Activated T-helper 1 cell treated with anti-CD3 and anti-CD28 coated beads, Interleukin-12 subunit alpha, Interleukin-12 subunit beta, Interleukin-2, Interleukin-4 antibody, amounts not matched to agents 30 ng/mL and 10 ng/mL and 1 ng/mL, durations not matched to agents 14 hours and 24 hours and 36 hours (primary cell): ENCODE data around the gene CLMN. TPM values are rescaled to one million over a fixed set of nuclear protein-coding genes. Genes with fewer than 3 reads are reported as not detected.

Source experiments
- DNase-seq: peaks from one replicate; pipeline ENCODE4 v3.0.0; 2021; ENCODE audit warnings: low spot score
- H3K27ac Mint-ChIP-seq: one replicate; pipeline ENCODE4 v1.8.0; 2021; ENCODE audit warnings: mild to moderate bottlenecking, mixed read lengths
- H3K27me3 Mint-ChIP-seq: one replicate; pipeline ENCODE4 v1.8.0; 2022; ENCODE audit warnings: mild to moderate bottlenecking, moderate library complexity, mixed read lengths; ENCODE audit not compliant: insufficient read depth
- H3K36me3 Mint-ChIP-seq: one replicate; pipeline ENCODE4 v1.8.0; 2021; ENCODE audit warnings: low read depth, mixed read lengths
- H3K4me1 Mint-ChIP-seq: one replicate; pipeline ENCODE4 v1.8.0; 2021; ENCODE audit warnings: low read depth, mixed read lengths
- H3K4me3 Mint-ChIP-seq: one replicate; pipeline ENCODE4 v1.8.0; 2021; ENCODE audit warnings: mild to moderate bottlenecking, moderate library complexity, mixed read lengths
- H3K9me3 Mint-ChIP-seq: one replicate; pipeline ENCODE4 v1.8.0; 2021; ENCODE audit warnings: mixed read lengths
- intact Hi-C: fragments of 100-400 bp; cut with micrococcal nuclease; formaldehyde crosslinking; loops from one replicate; pipeline ENCODE4 v1.15.1; 2024
- total RNA-seq: library from RNA; stranded (reverse); gene quantifications from 2 replicates; pipeline ENCODE4 v1.2.3, GENCODE V29; 2022

The CLMN gene
- total RNA-seq, 1 donor from 2014 or later = 0.80 TPM

GRCh38 chr14:95281560-95282176 lies 38.0 kb downstream of the CLMN start:
- DNase-seq = no peak
- intact Hi-C loops = no loop called here
- H3K4me3 Mint-ChIP-seq = no peak overlapping the region
- no peak overlapping the region for H3K27ac Mint-ChIP-seq
- H3K27me3 Mint-ChIP-seq = peaks cover 2% of the 10 kb centered on the region
- H3K36me3 Mint-ChIP-seq = no peaks in the 10 kb centered on the region
- no peaks in the 10 kb centered on the region for H3K4me1 Mint-ChIP-seq
- H3K9me3 Mint-ChIP-seq = no peaks in the 10 kb centered on the region

- H3K36me3 Mint-ChIP-seq = no peaks in the 10 kb centered on the region
- H3K9me3 Mint-ChIP-seq = peaks cover 6% of the 10 kb centered on the region
- intact Hi-C loops = no loop called here
- DNase-seq = no peak
- peaks cover 2% of the 10 kb centered on the region for H3K27me3 Mint-ChIP-seq
- no peak overlapping the region for H3K4me3 Mint-ChIP-seq
- no peak overlapping the region for H3K27ac Mint-ChIP-seq
- H3K4me1 Mint-ChIP-seq = no peaks in the 10 kb centered on the region
Observed at GRCh38 chr14:95275494-95275893, 44.2 kb downstream of the CLMN start.

GRCh38 chr14:95274874-95275273 lies 44.8 kb downstream of the CLMN start:
- DNase-seq = no peak
- intact Hi-C loops = no loop called here
- H3K27ac Mint-ChIP-seq = no peak overlapping the region
- H3K36me3 Mint-ChIP-seq = no peaks in the 10 kb centered on the region
- no peak overlapping the region for H3K4me3 Mint-ChIP-seq
- H3K4me1 Mint-ChIP-seq = no peaks in the 10 kb centered on the region
- H3K27me3 Mint-ChIP-seq = no peaks in the 10 kb centered on the region
- peaks cover 6% of the 10 kb centered on the region for H3K9me3 Mint-ChIP-seq

- no peaks in the 10 kb centered on the region for H3K27me3 Mint-ChIP-seq
- no peak overlapping the region for H3K27ac Mint-ChIP-seq
- no peaks in the 10 kb centered on the region for H3K4me1 Mint-ChIP-seq
Observed at GRCh38 chr14:95274279-95274678, 45.4 kb downstream of the CLMN start.

GRCh38 chr14:95273001-95273978 lies 46.4 kb downstream of the CLMN start:
- no peak overlapping the region for H3K27ac Mint-ChIP-seq
- intact Hi-C loops = no loop called here

More at GRCh38 chr14:95274279-95274678, 45.4 kb downstream of the CLMN start:
- Mint-ChIP-seq H3K9me3 (peaks cover 6% of the 10 kb centered on the region), H3K4me3 (no peak overlapping the region), H3K36me3 (no peaks in the 10 kb centered on the region)
- no peak for DNase-seq
- intact Hi-C loops = no loop called here

GRCh38 chr14:95272057-95272456 lies 47.7 kb downstream of the CLMN start:
- Mint-ChIP-seq H3K27ac (no peak overlapping the region), H3K4me1 (peaks cover 13% of the 10 kb centered on the region), H3K9me3 (peaks cover 11% of the 10 kb centered on the region), H3K36me3 (no peaks in the 10 kb centered on the region), H3K4me3 (no peak overlapping the region), H3K27me3 (no peaks in the 10 kb centered on the region)
- intact Hi-C loops = no loop called here
- no peak for DNase-seq

More at GRCh38 chr14:95273001-95273978, 46.4 kb downstream of the CLMN start:
- DNase-seq = no peak
- no peak overlapping the region for H3K4me3 Mint-ChIP-seq
- no peaks in the 10 kb centered on the region for H3K36me3 Mint-ChIP-seq
- H3K4me1 Mint-ChIP-seq = peaks cover under 1% of the 10 kb centered on the region
- peaks cover 6% of the 10 kb centered on the region for H3K9me3 Mint-ChIP-seq
- no peaks in the 10 kb centered on the region for H3K27me3 Mint-ChIP-seq

DNA sequence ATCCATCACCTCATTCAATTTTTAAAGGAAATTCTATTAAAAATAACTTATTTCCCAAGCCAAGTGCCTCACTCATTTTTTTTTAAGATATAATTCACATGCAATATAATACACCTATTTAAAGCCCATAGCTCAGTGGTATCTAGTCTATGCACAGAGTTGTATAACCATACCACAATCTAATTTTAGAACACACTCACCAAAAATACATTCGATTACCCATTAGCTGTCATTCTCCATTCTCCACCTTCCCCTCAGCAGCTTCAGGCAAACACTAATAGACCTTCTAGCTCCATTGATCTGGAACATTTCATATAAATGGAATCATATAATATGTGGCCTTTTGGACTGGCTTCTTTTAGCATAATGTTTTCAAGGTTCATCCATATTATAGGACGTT lies 49.5 kb downstream of the CLMN start:
- intact Hi-C loops = no loop called here
- H3K36me3 Mint-ChIP-seq = no peaks in the 10 kb centered on the region
- H3K9me3 Mint-ChIP-seq = peaks cover 11% of the 10 kb centered on the region
- DNase-seq = no peak
- no peak overlapping the region for H3K27ac Mint-ChIP-seq
- peaks cover 3% of the 10 kb centered on the region for H3K27me3 Mint-ChIP-seq
- H3K4me1 Mint-ChIP-seq = peaks cover 29% of the 10 kb centered on the region
- no peak overlapping the region for H3K4me3 Mint-ChIP-seq

DNA sequence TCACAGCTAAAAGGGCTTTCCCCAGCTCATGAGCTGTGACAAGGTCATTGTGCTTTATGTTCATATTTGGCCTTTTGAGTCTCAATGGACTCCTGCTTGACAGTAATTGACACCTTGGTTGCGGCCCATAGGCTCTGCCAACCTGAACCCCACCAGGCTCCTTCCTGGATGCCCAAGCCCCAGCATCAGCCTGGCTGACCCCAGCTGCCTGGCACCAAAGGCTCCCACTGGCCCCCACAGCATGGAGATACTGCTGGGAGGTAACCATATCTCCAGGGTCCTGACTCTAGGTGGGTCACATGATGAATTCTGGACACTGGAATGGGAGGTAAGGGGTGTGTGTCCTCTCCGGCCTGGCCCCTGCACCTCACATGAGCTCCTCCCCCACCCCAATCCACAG lies 50.2 kb downstream of the CLMN start:
- intact Hi-C loops = no loop called here
- H3K4me3 Mint-ChIP-seq = no peak overlapping the region

DNA sequence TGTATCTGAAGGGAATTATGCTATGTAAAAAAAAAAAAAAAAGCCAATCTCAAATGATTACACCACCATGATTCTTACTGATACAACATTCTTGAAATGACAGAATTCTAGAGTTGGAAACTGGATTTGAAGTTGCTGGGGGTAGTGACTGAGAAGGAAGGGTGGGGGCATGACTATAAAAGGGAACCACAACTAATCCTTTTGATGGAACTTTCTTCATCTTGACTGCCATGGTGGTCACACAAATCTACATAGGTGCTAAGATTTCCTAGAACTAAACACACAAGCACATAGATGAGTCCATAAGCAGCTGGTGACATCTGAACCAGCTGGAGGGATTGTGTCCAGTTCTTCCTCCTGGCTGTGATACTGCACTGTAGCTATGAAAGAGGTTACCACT lies 51.4 kb downstream of the CLMN start:
- no peaks in the 10 kb centered on the region for H3K36me3 Mint-ChIP-seq
- H3K4me3 Mint-ChIP-seq = no peak overlapping the region
- no peak overlapping the region for H3K27ac Mint-ChIP-seq
- peaks cover 5% of the 10 kb centered on the region for H3K9me3 Mint-ChIP-seq
- DNase-seq = no peak
- H3K4me1 Mint-ChIP-seq = peaks cover 32% of the 10 kb centered on the region
- peaks cover 4% of the 10 kb centered on the region for H3K27me3 Mint-ChIP-seq
- intact Hi-C loops = loop anchor here (1.0 kb wide), 1 partner anchor 8 kb away; no protein-coding TSS in a partner anchor

More for the DNA sequence above, 50.2 kb downstream of the CLMN start:
- peaks cover 11% of the 10 kb centered on the region for H3K9me3 Mint-ChIP-seq
- H3K27me3 Mint-ChIP-seq = peaks cover 4% of the 10 kb centered on the region
- no peak overlapping the region for H3K27ac Mint-ChIP-seq
- no peak for DNase-seq
- no peaks in the 10 kb centered on the region for H3K36me3 Mint-ChIP-seq
- peaks cover 32% of the 10 kb centered on the region for H3K4me1 Mint-ChIP-seq

DNA sequence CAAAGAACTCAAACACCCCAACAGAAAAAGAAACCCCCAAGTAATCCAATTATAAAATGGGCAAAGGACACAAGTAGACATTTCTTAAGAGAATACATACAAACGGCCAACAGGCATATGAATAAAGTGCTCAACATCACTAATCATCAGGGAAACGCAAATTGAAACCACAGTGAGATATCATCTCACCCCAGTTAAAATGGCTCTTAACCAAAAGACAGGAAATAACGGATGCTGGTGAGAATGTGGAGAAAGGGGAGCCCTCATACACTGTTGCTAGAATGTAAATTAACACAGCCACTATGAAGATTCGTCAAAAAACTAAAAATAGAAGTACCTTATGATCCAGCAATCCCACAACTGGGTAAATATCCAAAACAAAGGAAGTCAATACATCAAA lies 52.4 kb downstream of the CLMN start:
- no peaks in the 10 kb centered on the region for H3K36me3 Mint-ChIP-seq
- peaks cover 32% of the 10 kb centered on the region for H3K4me1 Mint-ChIP-seq
- H3K27ac Mint-ChIP-seq = no peak overlapping the region
- peaks cover 5% of the 10 kb centered on the region for H3K9me3 Mint-ChIP-seq
- H3K27me3 Mint-ChIP-seq = peaks cover 4% of the 10 kb centered on the region
- no peak for DNase-seq
- intact Hi-C loops = no loop called here
- H3K4me3 Mint-ChIP-seq = no peak overlapping the region

DNA sequence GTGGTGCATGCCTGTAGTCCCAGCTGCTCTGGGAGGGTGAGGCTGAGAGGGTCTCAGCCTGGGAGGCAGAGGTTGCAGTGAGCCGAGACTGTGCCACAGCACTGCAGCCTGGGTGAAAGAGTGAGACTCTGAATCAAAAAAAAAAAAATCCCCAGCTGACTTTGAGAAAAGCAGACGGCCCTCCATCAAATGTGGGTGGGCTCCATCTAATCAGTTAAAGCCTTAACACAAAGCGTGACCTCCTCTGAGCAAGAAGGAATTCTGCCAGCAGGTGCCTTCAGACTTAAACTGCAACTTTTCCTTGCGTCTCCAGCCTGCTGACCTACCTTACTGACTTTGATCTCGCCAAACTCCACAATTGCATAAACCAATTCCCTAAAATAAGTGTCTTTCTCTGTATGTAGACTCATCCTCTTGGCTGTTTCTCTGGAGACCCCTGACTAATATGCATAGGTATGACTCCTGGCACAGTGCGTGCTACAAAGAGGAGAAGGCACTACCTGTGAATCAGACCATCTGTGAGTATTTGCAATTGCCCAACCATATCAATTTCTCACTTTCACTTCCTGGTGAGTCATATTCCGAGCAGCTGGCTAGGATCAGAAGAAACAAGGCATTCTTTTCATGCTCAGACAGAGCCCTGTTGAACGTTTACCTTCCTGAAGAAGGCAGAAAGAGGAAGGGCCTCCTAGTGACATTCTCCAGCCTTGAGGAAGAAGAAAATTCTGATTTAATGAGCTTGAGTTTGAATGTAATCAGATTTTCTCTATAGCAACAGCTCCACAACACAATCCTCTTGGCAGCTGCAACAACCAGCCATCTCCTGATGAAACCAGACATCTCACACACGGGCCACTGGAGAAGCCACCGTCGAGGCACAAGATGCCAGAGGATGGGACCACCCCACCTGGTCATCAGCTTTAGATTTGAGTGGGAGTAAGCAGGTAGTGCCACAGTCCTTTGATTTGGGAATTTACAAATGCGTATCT lies 54.3 kb downstream of the CLMN start:
- H3K9me3 Mint-ChIP-seq = peaks cover 5% of the 10 kb centered on the region
- H3K4me3 Mint-ChIP-seq = peak overlapping the region; percentile 5
- intact Hi-C loops = loop anchor here (1.0 kb wide), 3 partner anchors 49 to 258 kb away; no protein-coding TSS in a partner anchor
- peaks cover 39% of the 10 kb centered on the region for H3K4me1 Mint-ChIP-seq
- peak overlapping the region; percentile 32 for H3K27ac Mint-ChIP-seq
- H3K27me3 Mint-ChIP-seq = peaks cover 4% of the 10 kb centered on the region
- DNase-seq = peak; percentile 27
- H3K36me3 Mint-ChIP-seq = no peaks in the 10 kb centered on the region

- Mint-ChIP-seq H3K4me1 (peaks cover 41% of the 10 kb centered on the region), H3K4me3 (no peak overlapping the region), H3K36me3 (no peaks in the 10 kb centered on the region), H3K27ac (no peak overlapping the region), H3K27me3 (peaks cover 4% of the 10 kb centered on the region), H3K9me3 (peaks cover 5% of the 10 kb centered on the region)
- no peak for DNase-seq
- intact Hi-C loops = no loop called here
Observed at GRCh38 chr14:95264271-95264973, 55.3 kb downstream of the CLMN start.
